ENCODE results near the gene RAB25. TPM values are rescaled to one million over a fixed set of nuclear protein-coding genes. Genes with fewer than 3 reads are reported as not detected.

The RAB25 gene
- total RNA-seq, 1 experiment from 2014 or later: 18.1 TPM

DNA sequence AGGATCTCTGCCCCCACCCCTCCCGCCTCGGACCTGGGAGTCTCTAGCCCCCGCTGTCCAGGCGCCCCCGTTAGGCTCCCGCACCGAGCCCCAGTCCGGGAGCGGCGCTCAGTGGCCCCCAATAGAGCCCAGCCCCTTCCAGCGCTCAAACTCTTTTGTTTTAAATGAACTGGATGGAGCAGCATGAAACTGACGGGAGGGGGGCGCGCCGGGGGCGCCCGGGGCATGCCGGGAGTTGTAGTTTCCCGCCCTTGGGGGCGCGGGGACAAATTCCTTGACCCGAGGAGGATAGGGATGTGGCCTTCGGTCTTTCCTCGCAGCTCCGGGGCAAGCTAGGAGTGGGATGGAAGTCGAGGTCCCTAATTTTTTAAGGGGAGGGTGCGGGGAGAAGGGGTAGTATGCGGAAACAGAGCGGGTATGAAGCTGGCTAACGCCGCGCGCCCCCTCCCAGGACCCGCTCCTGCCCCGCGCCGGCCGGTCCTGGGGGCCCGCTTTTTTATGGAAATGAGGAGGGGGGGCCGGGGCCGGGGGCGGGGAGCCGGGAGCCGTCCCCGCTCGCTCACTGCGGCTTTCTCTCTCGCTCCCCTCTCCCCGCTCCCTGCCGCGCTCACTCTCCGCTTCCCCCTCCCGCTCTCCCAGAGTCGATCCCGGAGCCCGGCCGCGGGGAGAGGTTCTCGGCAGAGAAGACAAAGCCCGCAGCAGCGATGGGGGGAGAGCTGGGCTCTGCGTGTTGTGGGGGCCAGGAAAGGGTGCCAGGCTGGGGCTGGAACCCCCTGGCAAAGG, 21.5 kb downstream of the RAB25 start, which contains the start of gene MEX3A:
TSS of gene MEX3A (minus strand) at position 157 of the 783 bp plus-strand sequence. CDS start 467 bp downstream, outside the sequence.
- Histone ChIP-seq H3K79me2 (ENCODE audit: low read length) (peaks cover 29% of the 10 kb centered on the region), H3K9me2 (replicated peaks; ENCODE audit: low read length) (no peaks in the 10 kb centered on the region), H3K9ac (ENCODE audit: low read length) (peak within 1 kb of the TSS; percentile 78), H4K20me1 (ENCODE audit: low read length) (no peaks in the 10 kb centered on the region), H3K9me3 (ENCODE audit: low read length) (no peaks in the 10 kb centered on the region), H3K27ac (ENCODE audit: low read length) (no peak within 1 kb of the TSS), H3F3A (ENCODE audit: low read length, unreplicated experiment) (no peaks in the 10 kb centered on the region), H3K27me3 (ENCODE audit: low read length) (no peaks in the 10 kb centered on the region), H3K4me2 (ENCODE audit: low read length) (peak within 1 kb of the TSS; percentile 91), H3K4me1 (ENCODE audit: insufficient read depth, low read length) (peaks cover 12% of the 10 kb centered on the region), H3K36me3 (ENCODE audit: low read depth, low read length) (no peaks in the 10 kb centered on the region), H3K4me3 (ENCODE audit: low read length) (peak within 1 kb of the TSS; percentile 78), H2AFZ (ENCODE audit: low read length) (peak within 1 kb of the TSS; percentile 95)
- intact Hi-C loops (cut with micrococcal nuclease): loop anchor here (1.0 kb wide), 1 partner anchor 28 kb away; the partner anchor contains the start of gene LAMTOR2
- ChIA-PET CTCF (interaction anchor here (0.6 kb wide), 1 partner anchor 147 kb away, joined by 4 read pairs; no protein-coding TSS in a partner anchor), POLR2A (ENCODE audit: unreplicated experiment) (interaction anchor here (0.7 kb wide), 1 partner anchor 74 kb away, joined by 4 read pairs; no protein-coding TSS in a partner anchor)
- BruUV-seq (replicated peaks): no TSS peak
- DNase-seq (peak; percentile 77), ATAC-seq (peak; percentile 72)
- TF ChIP-seq EZH2phosphoT487 (IDR thresholded peaks at IDR 0.05; ENCODE audit: borderline replicate concordance, low read length): no peak
- TF ChIP-seq, protein P1, sequence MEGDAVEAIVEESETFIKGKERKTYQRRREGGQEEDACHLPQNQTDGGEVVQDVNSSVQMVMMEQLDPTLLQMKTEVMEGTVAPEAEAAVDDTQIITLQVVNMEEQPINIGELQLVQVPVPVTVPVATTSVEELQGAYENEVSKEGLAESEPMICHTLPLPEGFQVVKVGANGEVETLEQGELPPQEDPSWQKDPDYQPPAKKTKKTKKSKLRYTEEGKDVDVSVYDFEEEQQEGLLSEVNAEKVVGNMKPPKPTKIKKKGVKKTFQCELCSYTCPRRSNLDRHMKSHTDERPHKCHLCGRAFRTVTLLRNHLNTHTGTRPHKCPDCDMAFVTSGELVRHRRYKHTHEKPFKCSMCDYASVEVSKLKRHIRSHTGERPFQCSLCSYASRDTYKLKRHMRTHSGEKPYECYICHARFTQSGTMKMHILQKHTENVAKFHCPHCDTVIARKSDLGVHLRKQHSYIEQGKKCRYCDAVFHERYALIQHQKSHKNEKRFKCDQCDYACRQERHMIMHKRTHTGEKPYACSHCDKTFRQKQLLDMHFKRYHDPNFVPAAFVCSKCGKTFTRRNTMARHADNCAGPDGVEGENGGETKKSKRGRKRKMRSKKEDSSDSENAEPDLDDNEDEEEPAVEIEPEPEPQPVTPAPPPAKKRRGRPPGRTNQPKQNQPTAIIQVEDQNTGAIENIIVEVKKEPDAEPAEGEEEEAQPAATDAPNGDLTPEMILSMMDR (conservative IDR thresholded peaks at IDR 0.05; ENCODE audit: low read depth, low read length): no peak
- TF ChIP-seq EZH2 (IDR thresholded peaks at IDR 0.05; ENCODE audit: low read length, unreplicated experiment): no peak

DNA sequence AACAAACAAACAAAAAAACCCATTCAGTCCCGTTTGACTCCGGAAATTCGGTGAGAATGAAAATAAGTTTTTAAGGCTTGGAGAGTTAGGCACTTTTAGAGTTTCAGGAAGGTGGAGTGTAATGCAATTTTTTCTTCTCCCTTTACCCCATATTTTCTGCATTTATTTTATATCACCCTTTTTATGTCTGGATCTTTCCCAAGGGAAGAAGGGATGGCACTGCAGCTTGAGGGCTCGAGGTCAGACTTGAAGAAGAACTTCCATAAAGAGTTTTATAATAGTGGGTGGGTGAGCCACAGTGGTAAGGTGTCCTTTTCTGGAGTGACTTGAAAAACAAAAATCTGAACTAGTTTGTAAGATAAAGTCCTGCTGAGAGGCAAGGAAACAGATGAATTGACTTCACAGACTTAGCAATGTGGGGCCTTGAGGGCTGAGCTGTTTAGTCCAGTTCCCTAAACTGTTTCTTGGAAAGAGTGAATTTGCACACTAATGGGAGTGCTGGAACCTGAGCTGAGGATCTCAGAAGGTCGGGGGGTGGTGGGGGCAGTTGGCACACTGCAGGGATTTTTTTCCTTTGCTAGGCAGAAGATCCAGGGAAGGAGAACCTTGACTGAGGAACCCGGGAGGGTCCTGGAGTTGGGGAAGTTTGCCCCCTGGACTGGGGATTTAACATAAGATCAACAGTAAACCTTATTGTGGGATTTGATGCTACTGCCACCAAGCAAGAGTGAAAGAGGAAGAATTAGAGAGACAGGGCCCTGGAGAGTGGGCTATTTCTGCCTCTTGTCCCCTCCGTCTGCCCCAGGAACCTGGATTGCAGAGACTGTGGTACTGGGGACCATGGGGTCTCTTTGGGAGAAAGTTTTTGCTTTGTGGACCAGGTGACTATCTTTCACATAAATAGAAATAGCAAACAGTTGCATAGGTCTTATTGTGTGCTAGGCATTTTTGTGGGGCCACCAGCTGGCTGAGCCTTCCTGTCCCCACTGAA, 23.1 kb downstream of the RAB25 start:
- H3K4me1 ChIP-seq (ENCODE audit: insufficient read depth, low read length): peaks cover 12% of the 10 kb centered on the region
- H2AFZ ChIP-seq (ENCODE audit: low read length): no peak overlapping the region
- ATAC-seq (no peak), DNase-seq (no peak)
- H3K27me3 ChIP-seq (ENCODE audit: low read length): no peaks in the 10 kb centered on the region
- H3K9me3 ChIP-seq (ENCODE audit: low read length): no peaks in the 10 kb centered on the region
- H3K9ac ChIP-seq (ENCODE audit: low read length): no peak overlapping the region
- ChIA-PET POLR2A (ENCODE audit: unreplicated experiment) (interaction anchor here (0.6 kb wide), 1 partner anchor 102 kb away, joined by 4 read pairs; no protein-coding TSS in a partner anchor), CTCF (interaction anchor here (0.6 kb wide), 1 partner anchor 197 kb away, joined by 3 read pairs; no protein-coding TSS in a partner anchor)
- H3K79me2 ChIP-seq (ENCODE audit: low read length): peaks cover 29% of the 10 kb centered on the region
- no peaks in the 10 kb centered on the region for H3K9me2 ChIP-seq (replicated peaks; ENCODE audit: low read length)
- TF ChIP-seq, protein P1 (conservative IDR thresholded peaks at IDR 0.05; ENCODE audit: low read depth, low read length): no peak
- TF ChIP-seq EZH2phosphoT487 (IDR thresholded peaks at IDR 0.05; ENCODE audit: borderline replicate concordance, low read length) (no peak), EZH2 (IDR thresholded peaks at IDR 0.05; ENCODE audit: low read length, unreplicated experiment) (no peak)
- TSS peak; percentile 34 for BruUV-seq (replicated peaks)
- no peaks in the 10 kb centered on the region for H3K36me3 ChIP-seq (ENCODE audit: low read depth, low read length)
- H3K4me2 ChIP-seq (ENCODE audit: low read length): peak overlapping the region; percentile 91; the same call in 1 of the 2 replicates
- H4K20me1 ChIP-seq (ENCODE audit: low read length): no peaks in the 10 kb centered on the region
- no peak overlapping the region for H3K4me3 ChIP-seq (ENCODE audit: low read length)
- H3K27ac ChIP-seq (ENCODE audit: low read length): no peak overlapping the region
- intact Hi-C loops (cut with micrococcal nuclease): no loop called here
- H3F3A ChIP-seq (ENCODE audit: low read length, unreplicated experiment): no peaks in the 10 kb centered on the region

Data from PC-3 (cell line).